LNCaP clone FGC (cell line): Measurements from ENCODE around the gene CACNA1D.
A peak's percentile ranks its signal among the peaks of the same experiment; 100 is the strongest.

ENCODE experiments used
- DNase-seq: peaks from one replicate; pipeline ENCODE4 v3.0.0-alpha.2; 2011; ENCODE audit warnings: low read depth
- H3K4me3 ChIP-seq: 2 replicates; pipeline ENCODE4 v1.5.1; 2011; ENCODE audit warnings: mild to moderate bottlenecking, low read depth, low read length, control low read depth
- CTCF ChIP-seq: IDR thresholded peaks from 2 replicates; pipeline ENCODE4 v1.5.1; 2012; ENCODE audit warnings: mild to moderate bottlenecking; ENCODE audit not compliant: control insufficient read depth, insufficient read depth; ENCODE audit errors: extremely low read depth

CACNA1D gene

GRCh38 chr3:53733446-53733845 lies 239.0 kb downstream of the CACNA1D start:
- no peak for DNase-seq

GRCh38 chr3:53739966-53740365 lies 245.6 kb downstream of the CACNA1D start:
- no peak for TF ChIP-seq CTCF
- DNase-seq: no peak
- no peak overlapping the region for H3K4me3 ChIP-seq

More at GRCh38 chr3:53733446-53733845, 239.0 kb downstream of the CACNA1D start:
- TF ChIP-seq CTCF: no peak
- H3K4me3 ChIP-seq: no peak overlapping the region

GRCh38 chr3:53740956-53741355 lies 246.5 kb downstream of the CACNA1D start:
- no peak for TF ChIP-seq CTCF
- no peak for DNase-seq
- H3K4me3 ChIP-seq: no peak overlapping the region

GRCh38 chr3:53744351-53744750 lies 249.9 kb downstream of the CACNA1D start:
- DNase-seq: peak; percentile 75
- H3K4me3 ChIP-seq: no peak overlapping the region
- no peak for TF ChIP-seq CTCF

GRCh38 chr3:53747559-53747958 lies 253.1 kb downstream of the CACNA1D start:
- no peak overlapping the region for H3K4me3 ChIP-seq
- TF ChIP-seq CTCF: no peak
- DNase-seq: no peak

GRCh38 chr3:53748512-53749271 lies 254.3 kb downstream of the CACNA1D start:
- DNase-seq: no peak
- H3K4me3 ChIP-seq: no peak overlapping the region
- TF ChIP-seq CTCF: no peak

GRCh38 chr3:53749448-53749847 lies 255.0 kb downstream of the CACNA1D start:
- no peak for DNase-seq
- H3K4me3 ChIP-seq: no peak overlapping the region
- TF ChIP-seq CTCF: no peak
